Measurements from ENCODE around the gene PRKCB. TPM values are rescaled to one million over a fixed set of nuclear protein-coding genes. Genes with fewer than 3 reads are reported as not detected.

PRKCB gene
- polyA plus RNA-seq, 1 experiment = not detected

DNA sequence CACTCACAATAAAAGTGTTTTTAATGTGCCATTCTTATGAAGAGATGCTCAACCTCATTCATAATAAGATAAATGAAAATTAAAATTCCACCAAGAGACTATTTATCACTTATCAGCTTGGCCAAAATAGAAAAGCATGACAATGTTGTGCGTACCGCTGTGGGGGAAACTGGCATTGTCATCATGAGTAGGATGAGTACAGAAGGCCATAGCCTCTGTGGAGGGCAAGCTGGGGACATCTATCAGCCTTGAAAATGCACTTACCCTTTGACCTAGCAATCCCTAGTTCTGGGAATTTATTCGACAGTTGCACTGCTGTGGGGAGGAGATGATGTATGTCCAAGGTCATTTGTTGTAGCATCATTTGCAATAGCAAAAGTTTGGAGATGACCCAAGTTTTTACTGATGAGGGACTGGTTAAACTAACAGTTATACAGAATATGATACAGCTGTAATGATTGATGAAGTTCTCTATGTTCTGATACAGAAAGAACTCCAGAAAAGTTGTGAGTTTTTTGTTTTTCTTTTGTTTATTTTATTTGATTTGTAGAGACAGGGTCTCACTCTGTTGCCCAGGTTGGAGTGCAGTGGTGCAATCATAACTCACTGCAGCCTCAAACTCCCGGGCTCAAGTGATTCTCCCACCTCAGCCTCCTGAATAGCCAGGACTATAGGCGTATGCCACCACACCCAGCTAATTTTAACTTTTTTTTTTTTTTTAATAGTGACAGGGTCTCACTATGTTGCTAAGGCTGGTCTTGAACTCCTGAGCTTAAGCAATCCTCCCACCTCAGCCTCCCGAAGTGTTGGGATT lies 13.7 kb upstream of the PRKCB start:
- DNase-seq (ENCODE audit: low read depth, low spot score) = no peak
- no peak overlapping the region for H3K4me3 ChIP-seq (ENCODE audit: low read depth, low read length)
- no peak overlapping the region for H3K27ac ChIP-seq (ENCODE audit: low read depth, low read length)
- H3K9me3 ChIP-seq (ENCODE audit: control insufficient read depth, insufficient read depth, low read length) = no peaks in the 10 kb centered on the region
- ChIA-PET POLR2A (no interaction called here), CTCF (interaction anchor here (0.6 kb wide), 1 partner anchor 112 kb away, joined by 3 read pairs; no protein-coding TSS in a partner anchor)
- TF ChIP-seq CTCF (IDR thresholded peaks at IDR 0.05; ENCODE audit: low read depth, low read length) = no peak
- no peaks in the 10 kb centered on the region for H3K27me3 ChIP-seq (ENCODE audit: control insufficient read depth, insufficient read depth, low read length)

DNA sequence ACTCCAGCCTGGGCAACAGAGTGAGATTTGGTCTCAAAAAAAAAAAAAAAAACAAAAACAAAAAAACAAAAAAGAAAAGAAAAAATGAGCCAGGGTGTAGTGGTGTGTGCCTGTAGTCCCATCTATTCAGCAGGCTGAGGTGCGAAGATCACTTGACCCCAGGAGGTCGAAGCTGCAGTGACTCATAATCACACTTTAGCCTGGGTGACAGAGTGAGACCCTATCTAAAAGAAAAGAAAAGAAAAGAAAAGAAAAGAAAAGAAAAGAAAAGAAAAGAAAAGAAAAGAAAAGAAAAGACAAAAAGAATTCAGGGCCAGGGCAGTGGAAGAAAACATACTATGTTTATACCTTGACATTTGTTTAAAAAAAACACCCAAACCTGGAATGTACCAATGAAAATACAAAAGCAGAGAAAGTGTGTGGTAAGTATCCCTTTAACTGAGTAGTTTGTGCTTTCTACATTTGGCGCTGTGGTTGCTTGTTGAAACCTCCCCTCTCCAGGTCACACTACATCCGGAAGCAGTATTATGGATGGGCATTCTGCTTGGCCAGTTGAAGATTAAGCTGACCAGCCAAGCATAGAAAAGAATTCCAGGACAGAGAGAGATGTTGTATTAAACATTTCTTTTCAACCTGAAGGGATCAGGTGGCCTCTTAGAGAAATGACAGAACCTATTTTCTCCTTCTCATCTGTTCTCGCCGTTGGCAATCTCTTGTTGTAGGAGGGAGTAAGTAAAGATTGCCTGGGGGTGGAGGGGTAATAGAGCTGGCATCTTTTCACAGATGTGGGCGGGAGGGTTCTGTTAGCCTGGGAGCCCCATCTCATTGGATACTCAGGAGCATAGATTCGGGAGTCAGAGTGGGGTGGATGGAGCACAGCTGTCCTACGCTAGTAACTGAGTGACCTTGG lies 12.1 kb upstream of the PRKCB start:
- ChIA-PET CTCF (interaction anchor here (1.2 kb wide), 1 partner anchor 23 kb away, joined by 3 read pairs; no protein-coding TSS in a partner anchor), POLR2A (no interaction called here)
- H3K27me3 ChIP-seq (ENCODE audit: control insufficient read depth, insufficient read depth, low read length) = no peaks in the 10 kb centered on the region
- no peak for DNase-seq (ENCODE audit: low read depth, low spot score)
- H3K4me3 ChIP-seq (ENCODE audit: low read depth, low read length) = no peak overlapping the region
- H3K9me3 ChIP-seq (ENCODE audit: control insufficient read depth, insufficient read depth, low read length) = no peaks in the 10 kb centered on the region
- no peak overlapping the region for H3K27ac ChIP-seq (ENCODE audit: low read depth, low read length)
- no peak for TF ChIP-seq CTCF (IDR thresholded peaks at IDR 0.05; ENCODE audit: low read depth, low read length)

DNA sequence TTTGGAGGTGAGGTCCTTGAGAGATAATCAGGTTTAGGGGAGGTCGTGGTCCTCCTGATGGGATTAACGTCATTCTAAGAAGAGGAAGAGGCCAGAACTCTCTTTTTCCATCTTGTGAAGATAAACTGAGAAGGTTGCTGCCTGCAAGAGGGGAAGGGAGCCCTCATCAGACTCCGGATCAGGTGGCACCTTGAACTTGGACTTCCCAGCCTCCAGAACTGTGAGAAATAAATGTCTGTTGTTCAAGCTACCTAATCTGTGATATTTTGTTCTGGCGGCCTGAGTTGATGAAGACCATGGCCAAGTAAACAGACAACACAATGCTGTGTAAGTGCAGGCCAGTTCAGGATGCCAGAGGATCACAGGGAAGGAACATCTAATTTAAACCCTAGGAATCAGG lies 10.9 kb upstream of the PRKCB start:
- H3K9me3 ChIP-seq (ENCODE audit: control insufficient read depth, insufficient read depth, low read length) = no peaks in the 10 kb centered on the region; the same call in 1 of the 2 replicates

GRCh38 chr16:23826528-23827045 lies 9.2 kb upstream of the PRKCB start:
- no peak overlapping the region for H3K27ac ChIP-seq (ENCODE audit: low read depth, low read length)
- H3K4me3 ChIP-seq (ENCODE audit: low read depth, low read length) = no peak overlapping the region
- ChIA-PET POLR2A (no interaction called here), CTCF (no interaction called here)
- no peaks in the 10 kb centered on the region for H3K27me3 ChIP-seq (ENCODE audit: control insufficient read depth, insufficient read depth, low read length)
- H3K9me3 ChIP-seq (ENCODE audit: control insufficient read depth, insufficient read depth, low read length) = no peaks in the 10 kb centered on the region; the same call in 1 of the 2 replicates
- no peak for TF ChIP-seq CTCF (IDR thresholded peaks at IDR 0.05; ENCODE audit: low read depth, low read length)
- DNase-seq (ENCODE audit: low read depth, low spot score) = no peak

More for the DNA sequence above, 10.9 kb upstream of the PRKCB start:
- TF ChIP-seq CTCF (IDR thresholded peaks at IDR 0.05; ENCODE audit: low read depth, low read length) = no peak
- Histone ChIP-seq H3K27me3 (ENCODE audit: control insufficient read depth, insufficient read depth, low read length) (no peaks in the 10 kb centered on the region), H3K27ac (ENCODE audit: low read depth, low read length) (no peak overlapping the region), H3K4me3 (ENCODE audit: low read depth, low read length) (no peak overlapping the region)
- POLR2A ChIA-PET = no interaction called here
- CTCF ChIA-PET = no interaction called here
- DNase-seq (ENCODE audit: low read depth, low spot score) = no peak

All from AG04450 (cell line).